ENCODE data around the gene CTIF.

Gene CTIF

GRCh38 chr18:48902023-48902855 is 363.4 kb downstream of the CTIF start:
- TF ChIP-seq CTCF (IDR thresholded peaks at IDR 0.05), result no peak

DNA sequence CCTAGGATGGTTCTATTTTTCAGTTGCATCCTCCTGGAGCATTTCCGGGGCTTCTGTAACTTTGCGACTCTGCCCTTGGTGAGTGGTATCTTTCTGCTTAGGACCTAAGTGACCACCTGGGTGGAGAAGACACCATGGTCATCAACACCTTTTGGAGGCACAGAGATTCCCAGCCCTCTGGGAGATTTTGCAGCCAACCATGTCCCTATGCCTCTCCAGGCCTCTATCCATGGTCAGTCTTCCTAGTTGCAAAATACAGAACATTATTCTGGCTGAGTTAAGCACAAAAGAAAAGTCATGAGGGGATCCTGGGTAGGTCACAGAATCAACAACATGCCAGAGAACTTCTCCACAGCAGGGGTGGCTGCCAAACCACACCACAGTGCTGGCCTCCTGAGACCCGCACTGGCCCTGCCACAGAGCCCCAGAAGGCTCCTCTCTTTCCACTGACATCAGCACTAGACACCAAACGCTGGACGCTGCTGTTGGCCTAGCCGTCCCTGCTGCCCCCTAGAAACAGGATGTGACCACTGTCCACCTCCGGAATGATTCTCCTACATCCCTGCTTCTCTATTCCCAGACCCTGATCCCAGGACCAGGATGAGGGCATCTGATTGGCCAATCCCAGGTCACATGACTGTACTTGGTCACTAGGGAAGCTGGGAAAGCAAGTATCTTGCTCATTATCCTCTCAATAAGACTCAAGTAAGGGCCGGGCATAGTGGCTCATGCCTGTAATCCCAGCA is 364.2 kb downstream of the CTIF start:
- no peak for TF ChIP-seq CTCF (IDR thresholded peaks at IDR 0.05)

DNA sequence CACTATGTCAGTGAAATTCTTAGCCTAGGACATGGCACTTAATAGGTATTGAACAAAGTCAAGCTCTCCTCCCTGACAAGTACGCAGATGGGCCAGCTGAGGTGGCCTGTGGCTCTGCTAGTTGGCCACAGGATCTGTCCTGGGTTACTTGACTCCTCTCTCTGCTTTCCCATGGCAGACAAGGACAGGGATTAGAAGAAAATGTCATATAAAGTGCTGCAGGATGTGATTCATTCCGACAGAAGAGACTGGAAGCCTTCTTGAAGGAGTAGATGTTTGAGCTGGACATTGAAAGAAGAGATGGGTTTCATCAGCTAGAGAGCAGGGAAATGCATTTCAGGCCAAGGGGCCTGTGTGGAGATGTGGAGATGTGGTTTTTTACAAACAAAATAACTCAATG is 365.3 kb downstream of the CTIF start:
- TF ChIP-seq CTCF (IDR thresholded peaks at IDR 0.05), result no peak

- TF ChIP-seq CTCF (IDR thresholded peaks at IDR 0.05), result no peak
Measured at GRCh38 chr18:48904847-48905394, 366.1 kb downstream of the CTIF start.

DNA sequence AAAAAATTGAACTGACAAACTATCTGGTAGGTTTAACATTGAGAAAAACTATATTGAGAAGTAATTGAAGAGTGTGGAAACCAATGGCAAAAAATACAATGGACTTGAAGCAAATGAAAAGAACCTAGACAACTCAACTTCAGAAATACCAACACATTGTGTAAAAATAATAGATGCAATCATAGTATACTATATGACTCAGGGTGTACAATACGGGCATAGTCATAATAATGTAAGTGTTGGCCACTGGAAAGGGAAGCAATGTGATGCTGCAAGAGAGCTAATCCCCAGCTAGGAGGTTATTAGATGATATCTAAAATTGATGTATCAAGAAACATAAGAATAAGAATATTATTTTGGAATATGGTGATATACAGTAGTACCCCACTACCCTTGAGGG is 366.7 kb downstream of the CTIF start:
- no peak for TF ChIP-seq CTCF (IDR thresholded peaks at IDR 0.05)

DNA sequence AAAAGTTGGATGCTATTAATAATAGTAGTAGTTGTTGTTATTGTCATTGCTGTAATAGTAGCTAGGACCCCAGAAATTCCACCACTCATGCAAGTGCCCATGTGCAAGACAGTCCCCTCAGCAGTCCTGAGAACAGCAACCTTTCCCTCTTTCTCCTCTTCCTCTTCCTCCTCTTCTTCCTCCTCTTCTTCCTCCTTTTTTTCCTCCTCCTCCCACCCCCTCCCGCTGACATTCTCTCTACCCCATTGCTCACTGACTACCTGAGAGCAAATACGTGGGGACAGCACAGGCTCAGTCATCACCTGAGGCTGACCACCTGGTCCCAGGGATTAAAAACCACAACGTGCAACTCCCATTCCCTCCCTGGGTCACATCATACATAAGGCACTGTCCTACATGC is 370.1 kb downstream of the CTIF start:
- TF ChIP-seq CTCF (IDR thresholded peaks at IDR 0.05), result no peak

DNA sequence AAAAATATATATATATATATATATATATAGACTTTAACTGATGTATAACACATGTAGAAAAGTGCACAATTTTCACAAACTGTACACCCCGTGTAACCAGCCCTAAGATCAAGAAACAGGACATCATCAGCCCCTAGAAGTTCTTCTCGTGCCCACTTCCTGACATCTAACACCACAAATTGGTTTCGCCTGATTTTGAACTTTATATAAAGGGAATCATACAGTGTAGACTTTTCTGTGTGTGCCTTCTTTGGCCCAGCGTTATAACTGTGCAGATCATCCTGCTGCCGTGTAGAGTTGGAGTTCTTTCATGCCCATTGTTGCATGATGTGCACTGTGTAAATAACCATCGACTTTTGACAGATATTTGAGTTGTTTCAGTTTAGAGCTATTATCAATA is 370.9 kb downstream of the CTIF start:
- TF ChIP-seq CTCF (IDR thresholded peaks at IDR 0.05), result no peak

All from LNCAP (cell line).